ENCODE results near the gene ALPK1.
"Not testable (repeated sequence)": the region's sequence is repeated elsewhere in the genome, so short reads cannot be mapped to it uniquely, and the experiment has no call there.

ALPK1 gene

GRCh38 chr4:112296949-112297880 lies at the start of gene ALPK1:
Gene ALPK1, plus strand, starts transcription at chr4:112297369.
- DNase-seq (ENCODE audit: low spot score) = peak; percentile 25

GRCh38 chr4:112251019-112251643 lies 46.0 kb upstream of the ALPK1 start:
- DNase-seq (ENCODE audit: low spot score) = no peak

- no peak for DNase-seq (ENCODE audit: low spot score)
Measured at GRCh38 chr4:112252234-112252633, 44.9 kb upstream of the ALPK1 start.

GRCh38 chr4:112253382-112254000 lies 43.7 kb upstream of the ALPK1 start:
- no peak for DNase-seq (ENCODE audit: low spot score)

GRCh38 chr4:112257098-112257497 lies 40.1 kb upstream of the ALPK1 start:
- DNase-seq (ENCODE audit: low spot score) = no peak

GRCh38 chr4:112266823-112267222 lies 30.3 kb upstream of the ALPK1 start:
- no peak for DNase-seq (ENCODE audit: low spot score)

GRCh38 chr4:112270051-112270450 lies 27.1 kb upstream of the ALPK1 start:
- DNase-seq (ENCODE audit: low spot score) = no peak

- DNase-seq (ENCODE audit: low spot score) = no peak
Measured at GRCh38 chr4:112270640-112271421, 26.3 kb upstream of the ALPK1 start.

GRCh38 chr4:112272292-112272691 lies 24.9 kb upstream of the ALPK1 start:
- no peak for DNase-seq (ENCODE audit: low spot score)

GRCh38 chr4:112274959-112275358 lies 22.2 kb upstream of the ALPK1 start:
- no peak for DNase-seq (ENCODE audit: low spot score)

GRCh38 chr4:112276113-112276512 lies 21.1 kb upstream of the ALPK1 start:
- no peak for DNase-seq (ENCODE audit: low spot score)

GRCh38 chr4:112277220-112277619 lies 19.9 kb upstream of the ALPK1 start:
- no peak for DNase-seq (ENCODE audit: low spot score)

GRCh38 chr4:112277705-112278448 lies 19.3 kb upstream of the ALPK1 start:
- DNase-seq (ENCODE audit: low spot score) = no peak

- no peak for DNase-seq (ENCODE audit: low spot score)
Measured at GRCh38 chr4:112279025-112279881, 17.9 kb upstream of the ALPK1 start.

- no peak for DNase-seq (ENCODE audit: low spot score)
Measured at GRCh38 chr4:112279882-112280315, 17.3 kb upstream of the ALPK1 start.

- no peak for DNase-seq (ENCODE audit: low spot score)
Measured at GRCh38 chr4:112280386-112281056, 16.6 kb upstream of the ALPK1 start.

GRCh38 chr4:112281895-112282398 lies 15.2 kb upstream of the ALPK1 start:
- not testable (repeated sequence) for DNase-seq (ENCODE audit: low spot score)

- peak; percentile 9 for DNase-seq (ENCODE audit: low spot score)
Measured at GRCh38 chr4:112282860-112283667, 14.1 kb upstream of the ALPK1 start.

- no peak for DNase-seq (ENCODE audit: low spot score)
Measured at GRCh38 chr4:112284166-112284565, 13.0 kb upstream of the ALPK1 start.

Measured in HuH-7.5 (cell line).